GM19372 (cell line): ENCODE results near the gene PCDHB9.
"Not testable (repeated sequence)": the region's sequence is repeated elsewhere in the genome, so short reads cannot be mapped to it uniquely, and the experiment has no call there.

Experiments
- ATAC-seq: cut with Tn5 transposase; IDR thresholded peaks from one replicate; pipeline ENCODE4 v1.9.1; 2021; ENCODE audit warnings: mild to moderate bottlenecking, low read depth, moderate library complexity; ENCODE audit not compliant: unreplicated experiment

The PCDHB9 gene

GRCh38 chr5:141186897-141187512, at the start of gene PCDHB9:
TSS of gene PCDHB9 (plus strand) at chr5:141187161. CDS start at chr5:141187319, 158 bp downstream.
- no peak for ATAC-seq

GRCh38 chr5:141137346-141137745, 49.6 kb upstream of the PCDHB9 start:
- ATAC-seq: not testable (repeated sequence)

GRCh38 chr5:141149812-141150211, 37.1 kb upstream of the PCDHB9 start, which contains the start of gene PCDHB6:
TSS of gene PCDHB6 (plus strand) at chr5:141150057. CDS start at chr5:141150258, 201 bp downstream.
- ATAC-seq: no peak

GRCh38 chr5:141150224-141150992, 36.6 kb upstream of the PCDHB9 start:
- ATAC-seq: no peak

GRCh38 chr5:141150993-141151325, 36.0 kb upstream of the PCDHB9 start:
- no peak for ATAC-seq

GRCh38 chr5:141151632-141152031, 35.3 kb upstream of the PCDHB9 start:
- not testable (repeated sequence) for ATAC-seq

- not testable (repeated sequence) for ATAC-seq
These were observed 34.9 kb upstream of the PCDHB9 start for GRCh38 chr5:141152096-141152495.

GRCh38 chr5:141155540-141156374, 31.2 kb upstream of the PCDHB9 start:
- no peak for ATAC-seq

GRCh38 chr5:141157356-141157755, 29.6 kb upstream of the PCDHB9 start:
- ATAC-seq: not testable (repeated sequence)

- ATAC-seq: not testable (repeated sequence)
These were observed 29.1 kb upstream of the PCDHB9 start for GRCh38 chr5:141157901-141158300.

- no peak for ATAC-seq
These were observed 14.4 kb upstream of the PCDHB9 start, which contains the start of gene PCDHB7 for GRCh38 chr5:141172381-141173204. TSS of gene PCDHB7 (plus strand) at chr5:141172644. CDS start at chr5:141172836, 192 bp downstream.

- ATAC-seq: not testable (repeated sequence)
These were observed 12.5 kb upstream of the PCDHB9 start for GRCh38 chr5:141174291-141175104.

- no peak for ATAC-seq
These were observed 11.0 kb upstream of the PCDHB9 start for GRCh38 chr5:141175933-141176332.

- ATAC-seq: not testable (repeated sequence)
These were observed 9.3 kb upstream of the PCDHB9 start, which contains the start of gene PCDHB8 for GRCh38 chr5:141177577-141178191. TSS of gene PCDHB8 (plus strand) at chr5:141177790. CDS start at chr5:141178035, 245 bp downstream.

GRCh38 chr5:141179371-141179770, 7.6 kb upstream of the PCDHB9 start:
- ATAC-seq: not testable (repeated sequence)

GRCh38 chr5:141179876-141180275, 7.1 kb upstream of the PCDHB9 start:
- ATAC-seq: not testable (repeated sequence)

- no peak for ATAC-seq
These were observed 6.6 kb upstream of the PCDHB9 start for GRCh38 chr5:141180313-141180712.

GRCh38 chr5:141182248-141182647, 4.7 kb upstream of the PCDHB9 start, which contains the start of gene PCDHB16:
TSS of gene PCDHB16 (plus strand) at chr5:141182387. CDS start at chr5:141182560, 173 bp downstream.
- no peak for ATAC-seq
